NCI-H510A treated with DMSO at 0.1 percent for 48 hours (cell line): ENCODE data around the gene ATP11A.
A peak's percentile ranks its signal among the peaks of the same experiment; 100 is the strongest.
"Not testable (repeated sequence)": the region's sequence is repeated elsewhere in the genome, so short reads cannot be mapped to it uniquely, and the experiment has no call there.

Source experiments
- DNase-seq: peaks from one replicate; lab custom pipeline; 2025; lab: John Stamatoyannopoulos, UW

The ATP11A gene

GRCh38 chr13:112881656-112882554 is 192.1 kb downstream of the ATP11A start:
- DNase-seq: no peak

GRCh38 chr13:112882555-112883024 is 192.8 kb downstream of the ATP11A start:
- DNase-seq: no peak

- no peak for DNase-seq
Observed at GRCh38 chr13:112883241-112883945, 193.6 kb downstream of the ATP11A start.

GRCh38 chr13:112884700-112885099 is 194.9 kb downstream of the ATP11A start:
- not testable (repeated sequence) for DNase-seq

GRCh38 chr13:112885242-112885781 is 195.5 kb downstream of the ATP11A start:
- no peak for DNase-seq

- peak; percentile 89 for DNase-seq
Observed at GRCh38 chr13:112885782-112886268, 196.0 kb downstream of the ATP11A start.

DNA sequence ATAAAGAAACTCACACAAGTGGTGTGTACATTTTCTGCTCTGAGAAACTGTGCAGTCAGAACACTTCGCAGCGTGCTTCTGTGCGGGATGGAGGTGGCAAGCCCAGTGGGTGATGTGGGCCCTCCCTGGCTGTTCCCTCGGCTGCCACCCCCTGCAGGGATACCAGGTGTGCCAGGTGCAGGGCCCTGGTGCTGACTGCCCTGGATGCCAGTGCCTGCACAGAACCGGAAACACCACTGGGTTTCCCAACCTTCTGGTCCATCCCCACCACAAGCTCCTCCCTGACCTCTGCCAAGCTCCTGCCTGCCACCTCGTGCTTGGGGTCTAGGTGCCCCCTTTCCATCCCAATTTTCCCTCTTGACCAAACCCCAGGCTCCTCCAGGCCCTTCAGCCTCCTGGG is 197.3 kb downstream of the ATP11A start:
- DNase-seq: peak; percentile 69

- no peak for DNase-seq
Observed at GRCh38 chr13:112887557-112887991, 197.7 kb downstream of the ATP11A start.

DNA sequence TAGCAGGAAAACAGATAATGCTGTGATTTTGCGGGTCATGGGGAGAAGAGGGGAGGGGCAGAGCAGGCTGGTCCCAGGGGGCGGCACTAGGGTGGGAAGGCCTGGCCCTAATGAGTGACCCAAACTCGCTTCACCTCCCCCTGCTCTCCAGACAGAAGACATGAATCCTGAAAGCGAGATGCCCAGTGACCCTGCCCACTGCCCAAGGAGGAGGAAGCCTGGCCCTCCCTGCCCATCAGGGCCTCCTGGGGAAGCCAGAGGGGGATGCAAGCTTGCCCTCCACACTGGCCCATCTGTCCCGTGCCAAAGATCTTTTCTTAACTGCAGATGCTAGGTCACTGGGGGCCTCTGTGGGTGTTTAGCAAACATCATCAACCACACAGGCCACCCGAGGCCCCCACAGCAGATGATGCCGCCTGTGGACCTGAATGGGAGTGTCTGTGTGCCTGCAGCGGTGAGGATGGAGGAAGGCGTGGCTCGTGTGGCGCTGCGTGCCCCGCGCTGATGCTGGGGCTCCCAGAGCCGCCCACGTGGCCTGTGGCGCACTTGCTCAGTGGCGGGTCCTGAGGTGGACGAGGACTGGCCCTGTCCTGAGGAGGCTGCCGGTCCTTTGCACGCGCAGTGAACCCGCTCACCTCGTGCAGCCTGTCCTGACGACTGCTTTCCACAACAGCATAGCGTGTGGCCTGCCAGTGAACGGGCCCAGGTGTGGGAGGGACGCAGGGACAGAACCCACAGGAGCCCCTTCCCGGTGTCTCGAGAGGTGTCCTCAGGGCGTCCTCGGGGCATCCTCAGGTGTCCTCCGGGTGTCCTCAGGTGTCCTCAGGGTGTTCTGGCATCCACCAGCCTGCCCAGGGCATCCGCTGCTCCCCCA is 198.6 kb downstream of the ATP11A start:
- DNase-seq: no peak

GRCh38 chr13:112889351-112890290 is 199.8 kb downstream of the ATP11A start:
- DNase-seq: no peak

DNA sequence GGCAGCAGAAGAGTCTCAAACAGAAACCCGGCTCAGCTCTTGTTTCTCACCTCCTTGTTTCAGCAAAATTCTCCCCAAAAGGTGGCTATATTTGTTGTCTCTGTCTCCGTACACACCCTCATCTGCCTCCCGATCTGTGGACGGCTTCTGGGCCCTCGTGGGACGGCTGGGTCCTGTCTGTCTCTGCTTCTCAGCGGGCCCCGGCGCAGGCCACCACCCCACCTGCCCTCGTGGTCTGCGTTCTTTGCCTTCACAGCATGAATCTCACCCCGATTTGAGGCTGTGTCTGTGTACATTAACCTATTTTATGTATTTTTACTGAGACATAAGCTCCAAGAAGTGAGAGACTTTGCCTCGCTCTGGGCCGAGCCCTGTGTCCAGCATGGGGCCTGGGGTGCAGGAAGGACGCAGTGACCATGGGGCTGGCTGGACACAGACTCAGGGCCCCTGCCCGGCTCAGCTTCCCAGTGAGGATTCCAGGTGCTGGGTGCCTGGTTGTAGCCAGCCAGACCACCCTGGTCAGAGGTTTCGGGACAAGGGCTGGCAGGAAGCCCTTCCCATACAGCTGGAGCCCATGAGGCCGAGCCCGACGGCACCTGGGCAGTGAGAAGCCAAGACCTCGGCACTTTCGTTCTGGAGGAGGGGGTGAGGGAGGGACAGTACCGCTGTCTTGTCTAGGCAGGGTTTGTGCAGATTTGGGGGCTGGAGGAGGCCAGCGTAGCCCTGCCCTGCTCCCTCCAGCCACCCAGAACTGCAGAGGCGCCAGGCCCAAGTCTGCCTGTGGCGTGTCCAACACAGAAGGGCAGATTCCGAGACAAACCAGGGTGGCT is 200.7 kb downstream of the ATP11A start:
- no peak for DNase-seq

DNA sequence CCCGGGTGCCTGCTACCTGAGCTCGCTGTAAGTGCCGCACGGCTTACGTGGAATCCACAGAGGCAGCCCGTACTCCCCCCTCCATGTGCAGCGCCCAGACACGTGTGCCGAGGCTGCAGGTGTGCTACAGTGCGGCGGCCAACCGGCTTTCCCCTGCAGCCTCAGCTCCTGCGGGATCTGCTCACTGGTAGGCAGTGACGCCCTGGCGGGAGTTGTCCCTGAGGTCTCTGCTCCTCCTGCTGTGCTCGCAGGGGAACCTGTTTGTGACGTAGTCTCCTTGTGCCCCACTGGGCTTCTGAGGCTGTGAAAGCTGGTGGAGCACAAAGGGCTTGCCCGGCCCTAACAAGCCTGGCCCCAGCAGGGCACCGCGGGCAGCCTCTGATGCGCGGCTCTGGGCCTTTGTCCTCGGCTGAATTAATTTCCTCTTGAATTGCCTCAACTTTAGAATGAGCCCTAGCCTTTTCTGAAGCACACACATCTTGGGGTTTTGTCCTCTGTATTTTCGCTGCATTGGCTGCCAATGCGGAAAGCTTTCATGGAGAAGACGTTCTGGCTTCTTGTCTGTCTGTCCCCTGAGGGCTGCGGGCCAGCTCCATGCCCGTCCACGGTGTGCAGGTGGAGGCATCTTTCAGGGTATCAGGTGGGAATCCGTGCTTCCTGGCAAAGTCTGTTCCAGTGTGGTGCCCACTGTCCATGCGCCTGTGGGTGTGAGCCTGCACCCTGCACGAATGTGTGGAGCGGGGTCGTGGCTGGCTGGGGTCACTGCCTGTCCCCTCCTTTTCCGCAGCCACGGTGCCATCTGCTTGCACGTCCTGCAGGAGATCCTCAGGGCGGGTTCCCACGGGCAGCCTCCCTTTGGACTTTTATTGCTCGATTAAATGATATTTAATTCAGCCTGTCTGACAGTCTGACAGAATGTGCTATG is 201.9 kb downstream of the ATP11A start:
- peak; percentile 69 for DNase-seq

DNA sequence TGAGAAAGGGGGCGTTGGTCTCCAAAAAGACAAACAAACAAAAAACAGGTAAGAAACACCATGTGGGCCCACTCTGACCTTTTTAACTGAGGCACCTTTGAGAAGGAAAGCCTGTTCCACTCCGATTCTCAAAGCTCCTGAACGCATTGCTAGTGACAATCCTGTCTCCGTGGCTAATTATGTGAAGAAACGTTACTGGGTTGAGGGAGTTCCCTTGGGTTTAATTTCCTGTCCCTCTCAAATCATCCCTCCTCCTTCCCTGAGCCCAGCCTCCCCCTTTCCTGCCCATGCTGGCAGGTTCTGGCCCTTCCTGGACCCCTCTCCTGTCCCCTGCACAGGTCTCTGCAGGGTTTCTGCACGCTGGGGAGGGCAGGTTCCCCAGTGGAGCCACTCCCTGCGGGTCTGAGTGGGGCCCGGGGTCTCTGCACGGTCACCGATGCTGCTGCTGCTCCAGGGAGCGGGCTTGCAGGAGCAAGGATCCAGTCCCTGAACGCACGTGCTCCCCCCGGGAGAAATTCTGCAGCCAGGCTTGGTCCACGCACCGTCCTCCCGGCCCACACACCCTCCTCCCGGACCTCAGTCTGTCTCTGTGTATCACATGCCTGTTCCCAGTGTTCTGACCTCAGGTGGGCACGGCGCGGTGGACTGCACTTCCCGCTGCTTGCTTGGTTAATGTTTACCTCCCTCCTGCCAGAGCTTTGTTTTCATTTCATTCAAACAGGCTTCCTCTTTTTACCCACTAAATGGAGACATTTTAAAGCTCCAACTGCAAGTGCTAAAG is 202.8 kb downstream of the ATP11A start:
- peak; percentile 31 for DNase-seq

DNA sequence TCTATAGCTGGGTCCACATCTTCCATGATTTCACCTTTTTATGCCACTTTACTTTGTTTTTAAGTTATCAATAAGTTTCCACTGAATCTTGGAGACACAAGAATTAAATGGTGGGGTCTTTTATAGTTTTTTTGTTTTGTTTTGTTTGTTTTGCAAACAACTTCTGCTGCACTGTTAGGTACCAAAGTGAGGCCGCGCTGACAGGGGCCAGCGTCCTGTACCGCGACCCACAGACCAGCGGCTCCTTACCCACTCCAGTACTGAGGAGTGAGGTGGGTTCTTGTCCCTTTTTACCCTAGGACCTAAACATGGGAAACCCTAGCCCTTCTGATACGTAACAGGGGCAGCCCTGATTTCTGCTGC is 203.3 kb downstream of the ATP11A start:
- no peak for DNase-seq

GRCh38 chr13:112893570-112894422 is 204.0 kb downstream of the ATP11A start:
- DNase-seq: peak; percentile 48

DNA sequence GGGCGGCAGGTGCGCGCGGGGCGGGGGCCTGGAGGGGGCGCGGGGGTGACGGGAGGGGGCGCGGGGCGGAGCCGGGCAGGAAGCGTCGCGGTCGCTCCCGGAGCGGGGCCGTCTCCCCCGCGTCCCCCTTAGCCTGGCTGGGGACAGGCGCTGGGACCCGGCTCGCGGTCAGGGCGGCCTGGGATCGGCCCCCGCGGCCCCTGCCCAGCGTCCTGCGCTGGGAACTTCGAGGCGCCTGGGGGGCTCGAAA is 204.5 kb downstream of the ATP11A start:
- peak; percentile 24 for DNase-seq
